Measurements from ENCODE around the gene PNRC2. TPM values are rescaled to one million over a fixed set of nuclear protein-coding genes. Genes with fewer than 3 reads are reported as not detected.
"Not testable (repeated sequence)": the region's sequence is repeated elsewhere in the genome, so short reads cannot be mapped to it uniquely, and the experiment has no call there.

The PNRC2 gene
- total and polyA plus RNA-seq, 2 donors, result 143 to 151 TPM

DNA sequence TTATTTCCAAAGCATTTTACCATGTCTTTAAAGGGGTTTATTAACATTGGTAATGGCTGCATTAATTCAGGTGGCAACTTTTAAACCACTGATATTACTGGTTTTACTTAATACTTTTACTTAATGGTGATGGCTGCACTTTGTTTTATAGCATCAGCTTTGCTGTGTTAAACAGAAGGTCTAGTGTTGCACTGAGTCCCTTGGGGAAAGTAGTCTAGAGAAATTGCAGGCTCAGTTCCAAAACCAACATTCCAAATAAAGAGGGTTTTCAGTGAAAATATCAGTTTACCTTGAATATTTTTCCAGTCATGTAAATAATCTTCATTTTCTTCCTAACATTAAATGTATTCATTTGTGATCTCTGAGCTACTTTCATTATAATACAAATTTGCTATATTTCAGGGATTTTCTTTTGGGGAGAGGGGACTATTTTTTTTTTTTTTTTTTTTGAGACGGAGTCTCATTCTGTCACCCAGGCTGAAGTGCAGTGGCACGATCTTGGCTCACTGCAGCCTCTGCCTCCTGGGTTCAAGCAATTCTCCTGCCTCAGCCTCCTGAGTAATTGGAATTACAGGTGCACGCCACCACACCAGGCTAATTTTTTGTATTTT lies 49.1 kb downstream of the PNRC2 start:
- not testable (repeated sequence) for DNase-seq (ENCODE audit: low read depth in 6 of 9, low spot score in 9 of 9); H3K9me3 ChIP-seq (ENCODE audit: control insufficient read depth in 2 of 2, insufficient read depth in 1 of 2, low read length in 1 of 2); H3K27ac ChIP-seq (ENCODE audit: low read depth in 1 of 2, low read length in 1 of 2); H3K36me3 ChIP-seq (ENCODE audit: control insufficient read depth in 2 of 2, insufficient read depth in 2 of 2, low read length in 1 of 2); H3K4me1 ChIP-seq (ENCODE audit: control insufficient read depth in 2 of 2, insufficient read depth in 2 of 2, low read length in 2 of 2); H3K4me3 ChIP-seq (ENCODE audit: low read length in 2 of 2); H3K27me3 ChIP-seq (ENCODE audit: control insufficient read depth in 2 of 2, insufficient read depth in 1 of 2, low read length in 1 of 2)
- 34% methylated on average over 3 of the region's 3 CpGs for WGBS

DNA sequence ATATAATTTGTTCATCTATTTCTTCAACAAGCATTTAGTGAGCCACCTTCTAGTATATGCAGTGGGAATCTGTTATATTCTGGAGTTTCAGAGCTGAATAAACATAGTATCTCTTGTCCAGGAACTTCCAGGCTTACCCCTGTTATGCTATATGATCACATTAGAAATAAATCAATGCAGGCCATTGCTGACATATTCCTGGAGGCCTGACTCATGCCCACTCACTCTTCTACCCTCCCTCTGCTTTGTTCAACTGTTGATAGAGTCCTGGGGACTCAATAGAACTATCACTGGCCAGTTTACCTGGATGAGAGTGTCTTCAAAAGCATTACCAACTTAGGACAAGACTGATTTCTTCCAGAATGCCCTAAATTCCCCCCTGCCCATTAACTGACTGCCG lies 49.8 kb downstream of the PNRC2 start:
- WGBS, result 93% methylated on average over 1 of the region's 1 CpG
- DNase-seq (ENCODE audit: low read depth in 6 of 9, low spot score in 9 of 9), result no peak
- Histone ChIP-seq H3K27ac (ENCODE audit: low read depth in 1 of 2, low read length in 1 of 2) (no peak overlapping the region), H3K9me3 (ENCODE audit: control insufficient read depth in 2 of 2, insufficient read depth in 1 of 2, low read length in 1 of 2) (no peaks in the 10 kb centered on the region), H3K4me3 (ENCODE audit: low read length in 2 of 2) (no peak overlapping the region), H3K27me3 (ENCODE audit: control insufficient read depth in 2 of 2, insufficient read depth in 1 of 2, low read length in 1 of 2) (peaks cover 0 to 3% of the 10 kb centered on the region in 2 donors), H3K36me3 (ENCODE audit: control insufficient read depth in 2 of 2, insufficient read depth in 2 of 2, low read length in 1 of 2) (no peaks in the 10 kb centered on the region), H3K4me1 (ENCODE audit: control insufficient read depth in 2 of 2, insufficient read depth in 2 of 2, low read length in 2 of 2) (no peaks in the 10 kb centered on the region)

GRCh38 chr1:24010650-24011049 lies 51.0 kb downstream of the PNRC2 start:
- peaks cover 0 to 3% of the 10 kb centered on the region in 2 donors for H3K27me3 ChIP-seq (ENCODE audit: control insufficient read depth in 2 of 2, insufficient read depth in 1 of 2, low read length in 1 of 2)
- H3K9me3 ChIP-seq (ENCODE audit: control insufficient read depth in 2 of 2, insufficient read depth in 1 of 2, low read length in 1 of 2), result no peaks in the 10 kb centered on the region
- WGBS, result 59% methylated on average over 5 of the region's 5 CpGs
- no peak overlapping the region for H3K4me3 ChIP-seq (ENCODE audit: low read length in 2 of 2)
- no peak for DNase-seq (ENCODE audit: low read depth in 6 of 9, low spot score in 9 of 9)
- no peaks in the 10 kb centered on the region for H3K36me3 ChIP-seq (ENCODE audit: control insufficient read depth in 2 of 2, insufficient read depth in 2 of 2, low read length in 1 of 2)
- H3K4me1 ChIP-seq (ENCODE audit: control insufficient read depth in 2 of 2, insufficient read depth in 2 of 2, low read length in 2 of 2), result no peaks in the 10 kb centered on the region
- H3K27ac ChIP-seq (ENCODE audit: low read depth in 1 of 2, low read length in 1 of 2), result no peak overlapping the region

DNA sequence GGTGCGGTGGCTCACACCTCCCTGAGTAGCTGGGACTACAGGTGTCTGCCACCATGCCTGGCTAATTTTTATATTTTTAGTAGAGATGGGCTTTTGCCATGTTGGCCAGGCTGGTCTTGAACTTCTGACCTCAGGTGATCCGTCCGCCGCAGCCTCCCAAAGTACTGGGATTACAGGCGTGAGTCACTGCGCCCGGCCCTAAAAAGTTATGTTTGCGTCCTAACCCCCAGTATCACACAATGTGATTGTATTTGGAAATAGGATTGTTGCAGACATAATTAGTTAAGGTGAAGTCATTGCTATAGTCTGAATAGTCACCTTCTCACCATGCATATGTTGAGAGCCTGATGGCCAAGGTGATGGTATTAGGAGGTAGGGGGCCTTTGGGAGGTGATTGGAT lies 53.2 kb downstream of the PNRC2 start:
- H3K4me3 ChIP-seq (ENCODE audit: low read length in 2 of 2); H3K4me1 ChIP-seq (ENCODE audit: control insufficient read depth in 2 of 2, insufficient read depth in 2 of 2, low read length in 2 of 2); H3K9me3 ChIP-seq (ENCODE audit: control insufficient read depth in 2 of 2, insufficient read depth in 1 of 2, low read length in 1 of 2); H3K36me3 ChIP-seq (ENCODE audit: control insufficient read depth in 2 of 2, insufficient read depth in 2 of 2, low read length in 1 of 2); DNase-seq (ENCODE audit: low read depth in 6 of 9, low spot score in 9 of 9); H3K27me3 ChIP-seq (ENCODE audit: control insufficient read depth in 2 of 2, insufficient read depth in 1 of 2, low read length in 1 of 2); H3K27ac ChIP-seq (ENCODE audit: low read depth in 1 of 2, low read length in 1 of 2): not testable (repeated sequence)
- 98% methylated on average over 8 of the region's 8 CpGs for WGBS

Other genes with a start within 250 kb of the PNRC2 start
- 22.1 TPM for gene ELOA, start 216.4 kb upstream of the PNRC2 start, total RNA-seq
- gene ELOA, start 216.4 kb upstream of the PNRC2 start, polyA plus RNA-seq, result 16.5 TPM
- 118 TPM for gene PITHD1, start 181.4 kb upstream of the PNRC2 start, total RNA-seq
- gene PITHD1, start 181.4 kb upstream of the PNRC2 start, polyA plus RNA-seq, result 89.1 TPM
- gene LYPLA2, start 168.7 kb upstream of the PNRC2 start, total RNA-seq, result 47.2 TPM
- 57.7 TPM for gene LYPLA2, start 168.7 kb upstream of the PNRC2 start, polyA plus RNA-seq
- gene GALE, start 159.1 kb upstream of the PNRC2 start, total RNA-seq, result 22.1 TPM
- 22.6 TPM for gene GALE, start 159.1 kb upstream of the PNRC2 start, polyA plus RNA-seq
- gene HMGCL, start 134.4 kb upstream of the PNRC2 start, total RNA-seq, result 34.2 TPM
- 41.6 TPM for gene HMGCL, start 134.4 kb upstream of the PNRC2 start, polyA plus RNA-seq
- 25.9 TPM for gene FUCA1, start 91.5 kb upstream of the PNRC2 start, total RNA-seq
- gene FUCA1, start 91.5 kb upstream of the PNRC2 start, polyA plus RNA-seq, result 39.5 TPM
- 1.5 TPM for gene CNR2, start 46.5 kb upstream of the PNRC2 start, total RNA-seq
- 1.8 TPM for gene CNR2, start 46.5 kb upstream of the PNRC2 start, polyA plus RNA-seq
- gene SRSF10, start 20.5 kb downstream of the PNRC2 start, total RNA-seq, result 145 TPM
- gene SRSF10, start 20.5 kb downstream of the PNRC2 start, polyA plus RNA-seq, result 106 TPM
- 1.5 TPM for gene MYOM3, start 152.3 kb downstream of the PNRC2 start, total RNA-seq
- gene MYOM3, start 152.3 kb downstream of the PNRC2 start, polyA plus RNA-seq, result 0.71 TPM
- gene IL22RA1, start 183.3 kb downstream of the PNRC2 start, total RNA-seq, result not detected
- 0.09 TPM for gene IL22RA1, start 183.3 kb downstream of the PNRC2 start, polyA plus RNA-seq
- 0.66 TPM for gene IFNLR1, start 227.5 kb downstream of the PNRC2 start, total RNA-seq
- gene IFNLR1, start 227.5 kb downstream of the PNRC2 start, polyA plus RNA-seq, result 1.3 TPM